Measurements from ENCODE around the gene TFCP2L1. TPM values are rescaled to one million over a fixed set of nuclear protein-coding genes. Genes with fewer than 3 reads are reported as not detected.

The TFCP2L1 gene
- total and polyA plus RNA-seq, 2 donors (not counting 3 experiments of a cell fraction or from before 2014, with no cell fraction given) = not detected

GRCh38 chr2:121309801-121310200, 24.8 kb upstream of the TFCP2L1 start:
- dilution Hi-C loops (cut with MboI; ENCODE audit: extremely low pct_ligation_motif_present, low sequenced_read_pairs) (no loop called here), intact Hi-C loops (cut with micrococcal nuclease) (no loop called here)
- H3K9me3 ChIP-seq (replicated peaks; ENCODE audit: control insufficient read depth, insufficient read depth, low read length) = no peaks in the 10 kb centered on the region
- H3K36me3 ChIP-seq (ENCODE audit: control insufficient read depth in 2 of 2, extremely low read depth in 1 of 2, insufficient read depth in 2 of 2, low read length in 2 of 2) = no peaks in the 10 kb centered on the region
- no peak overlapping the region for H3K9ac ChIP-seq (replicated peaks; ENCODE audit: extremely low read depth, insufficient read depth, low read length)
- DNase-seq (ENCODE audit: low read depth, low spot score) (peak; percentile 34), FAIRE-seq (no peak)
- H3K27me3 ChIP-seq (ENCODE audit: control insufficient read depth in 2 of 2, insufficient read depth in 2 of 2, low read length in 2 of 2) = peaks cover 2 to 5% of the 10 kb centered on the region in 2 experiments
- no peaks in the 10 kb centered on the region for H4K20me1 ChIP-seq (replicated peaks; ENCODE audit: control insufficient read depth, extremely low read depth, insufficient read depth, low read length)
- peaks cover 6% of the 10 kb centered on the region for H3K4me1 ChIP-seq (ENCODE audit: control insufficient read depth, extremely low read depth, insufficient read depth, low read length)
- H3K79me2 ChIP-seq (ENCODE audit: control insufficient read depth, insufficient read depth, low read length) = no peaks in the 10 kb centered on the region
- TF ChIP-seq FOS (IDR thresholded peaks at IDR 0.05; ENCODE audit: borderline replicate concordance, insufficient read depth, low read length) = peak; percentile 14
- no peak for TF ChIP-seq EZH2 (IDR thresholded peaks at IDR 0.05; ENCODE audit: borderline replicate concordance, low read depth, low read length, severe bottlenecking)
- H2AFZ ChIP-seq (ENCODE audit: low read depth, low read length) = peak overlapping the region; percentile 21
- no TSS peak for BruUV-seq (replicated peaks)
- POLR2A ChIA-PET = no interaction called here
- H3K4me2 ChIP-seq (ENCODE audit: insufficient read depth, low read length) = peak overlapping the region; percentile 6
- no peak overlapping the region for H3K4me3 ChIP-seq (replicated peaks in 1 of 3; ENCODE audit: insufficient read depth in 1 of 3, low read depth in 1 of 3, low read length in 3 of 3)
- no peaks in the 10 kb centered on the region for H3K9me1 ChIP-seq (replicated peaks; ENCODE audit: control insufficient read depth, extremely low read depth, insufficient read depth, low read length)
- CTCF ChIA-PET = interaction anchor here (1.4 kb wide), 1 partner anchor 10 kb away, joined by 6 read pairs; no protein-coding TSS in a partner anchor
- no peak overlapping the region for H3K27ac ChIP-seq (ENCODE audit: insufficient read depth, low read depth, low read length)

GRCh38 chr2:121309323-121309722, 24.3 kb upstream of the TFCP2L1 start:
- no peak overlapping the region for H2AFZ ChIP-seq (ENCODE audit: low read depth, low read length)
- TF ChIP-seq POLR2A (IDR thresholded peaks at IDR 0.05; ENCODE audit: low read depth, low read length) (no peak), POLR2AphosphoS5 (IDR thresholded peaks at IDR 0.05; ENCODE audit: insufficient read depth, low read depth, low read length) (no peak), CTCF (IDR thresholded peaks at IDR 0.05; ENCODE audit: extremely low read depth in 1 of 2, insufficient read depth in 1 of 2, low read depth in 1 of 2, low read length in 2 of 2) (no peak), JUN (IDR thresholded peaks at IDR 0.05; ENCODE audit: borderline replicate concordance, insufficient read depth, insufficient read length, low read depth) (no peak), FOS (IDR thresholded peaks at IDR 0.05; ENCODE audit: borderline replicate concordance, insufficient read depth, low read length) (no peak), GATA2 (IDR thresholded peaks at IDR 0.05; ENCODE audit: insufficient read depth, insufficient read length, low read depth, low read length) (no peak), MAX (IDR thresholded peaks at IDR 0.05; ENCODE audit: insufficient read depth, insufficient read length) (no peak), EZH2 (IDR thresholded peaks at IDR 0.05; ENCODE audit: borderline replicate concordance, low read depth, low read length, severe bottlenecking) (no peak), MYC (IDR thresholded peaks at IDR 0.05; ENCODE audit: low read depth, low read length) (no peak)
- no peak overlapping the region for H3K27ac ChIP-seq (ENCODE audit: insufficient read depth, low read depth, low read length)
- no peaks in the 10 kb centered on the region for H3K9me1 ChIP-seq (replicated peaks; ENCODE audit: control insufficient read depth, extremely low read depth, insufficient read depth, low read length)
- H3K4me2 ChIP-seq (ENCODE audit: insufficient read depth, low read length) = peak overlapping the region; percentile 6
- peaks cover 2 to 5% of the 10 kb centered on the region in 2 experiments for H3K27me3 ChIP-seq (ENCODE audit: control insufficient read depth in 2 of 2, insufficient read depth in 2 of 2, low read length in 2 of 2)
- H3K9ac ChIP-seq (replicated peaks; ENCODE audit: extremely low read depth, insufficient read depth, low read length) = no peak overlapping the region
- H3K79me2 ChIP-seq (ENCODE audit: control insufficient read depth, insufficient read depth, low read length) = no peaks in the 10 kb centered on the region
- no peak overlapping the region for H3K4me3 ChIP-seq (replicated peaks in 1 of 3; ENCODE audit: insufficient read depth in 1 of 3, low read depth in 1 of 3, low read length in 3 of 3)
- no peak for FAIRE-seq
- no peak for DNase-seq (ENCODE audit: low read depth, low spot score)
- no TSS peak for BruUV-seq (replicated peaks)
- intact Hi-C loops (cut with micrococcal nuclease) (no loop called here), dilution Hi-C loops (cut with MboI; ENCODE audit: extremely low pct_ligation_motif_present, low sequenced_read_pairs) (no loop called here)
- peaks cover 6% of the 10 kb centered on the region for H3K4me1 ChIP-seq (ENCODE audit: control insufficient read depth, extremely low read depth, insufficient read depth, low read length)
- H4K20me1 ChIP-seq (replicated peaks; ENCODE audit: control insufficient read depth, extremely low read depth, insufficient read depth, low read length) = no peaks in the 10 kb centered on the region
- CTCF ChIA-PET = no interaction called here
- no peaks in the 10 kb centered on the region for H3K36me3 ChIP-seq (ENCODE audit: control insufficient read depth in 2 of 2, extremely low read depth in 1 of 2, insufficient read depth in 2 of 2, low read length in 2 of 2)
- H3K9me3 ChIP-seq (replicated peaks; ENCODE audit: control insufficient read depth, insufficient read depth, low read length) = no peaks in the 10 kb centered on the region
- POLR2A ChIA-PET = no interaction called here

Data from endothelial cell of umbilical vein (primary cell).